ENCODE results near the gene NPTN.

DNA sequence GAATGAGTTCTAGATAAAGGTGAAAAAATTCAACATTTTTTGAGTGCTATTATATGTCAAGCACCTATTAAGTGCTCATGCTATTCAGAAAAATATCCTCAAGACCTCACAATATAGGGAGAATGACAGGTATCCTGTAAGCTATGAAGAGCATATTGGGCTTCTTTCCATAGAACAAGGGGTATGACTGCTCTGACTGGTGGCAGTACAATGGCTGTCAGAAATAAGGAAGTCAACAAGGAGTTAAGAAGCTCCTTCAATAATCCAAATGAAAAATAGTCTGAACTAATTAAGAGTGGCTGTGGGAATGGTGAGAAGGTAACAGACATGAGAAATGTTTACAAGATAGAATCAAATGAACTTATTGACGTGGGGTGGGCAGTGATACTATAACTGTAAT, 24.7 kb downstream of the NPTN start:
- TF ChIP-seq CTCF (IDR thresholded peaks at IDR 0.05; ENCODE audit: low read length) (no peak), EZH2phosphoT487 (IDR thresholded peaks at IDR 0.05; ENCODE audit: low read length) (no peak), EZH2 (optimal IDR thresholded peaks at IDR 0.05; ENCODE audit: low read depth, low read length) (no peak)
